Activated naive CD8-positive, alpha-beta T cell treated with anti-CD3 and anti-CD28 coated beads, Interleukin-2, amount 50 U/mL, for 24 hours (primary cell): Measurements from ENCODE around the gene GKN2.

Experiments used
- ATAC-seq: fragments of 150-1000 bp; cut with Tn5 transposase; one replicate; pipeline ENCODE4 v1.10.0; 2021
- DNase-seq: peaks from one replicate; pipeline ENCODE4 v3.0.0; 2021
- H3K27ac Mint-ChIP-seq: one replicate; pipeline ENCODE4 v1.8.0; 2021; ENCODE audit warnings: mild to moderate bottlenecking, mixed read lengths
- H3K27me3 Mint-ChIP-seq: one replicate; pipeline ENCODE4 v1.8.0; 2021; ENCODE audit warnings: mixed read lengths
- H3K36me3 Mint-ChIP-seq: one replicate; pipeline ENCODE4 v1.8.0; 2021; ENCODE audit warnings: low read depth, mixed read lengths
- H3K4me1 Mint-ChIP-seq: one replicate; pipeline ENCODE4 v1.8.0; 2021; ENCODE audit warnings: mixed read lengths
- H3K4me3 Mint-ChIP-seq: one replicate; pipeline ENCODE4 v1.8.0; 2021; ENCODE audit warnings: mild to moderate bottlenecking, moderate library complexity, mixed read lengths
- H3K9me3 Mint-ChIP-seq: one replicate; pipeline ENCODE4 v1.8.0; 2021; ENCODE audit warnings: mixed read lengths

Gene GKN2

DNA sequence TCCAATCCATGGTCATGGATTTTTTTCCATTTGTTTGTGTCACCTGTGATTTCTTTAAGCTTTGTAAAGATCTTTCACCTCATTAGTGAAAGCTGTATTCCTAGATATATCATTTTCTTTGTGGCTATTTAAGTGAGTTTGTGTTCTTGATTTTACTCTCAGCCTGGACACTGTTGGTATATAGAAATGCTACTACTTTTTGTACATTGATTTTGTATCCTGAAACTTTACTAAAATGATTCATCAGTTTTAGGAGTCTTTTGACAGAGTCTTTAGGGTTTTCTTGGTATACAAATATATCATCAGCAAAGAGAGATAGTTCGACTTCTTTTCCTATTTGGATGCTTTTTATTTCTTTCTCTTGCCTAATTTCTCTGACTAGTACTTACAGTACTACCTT, 12.3 kb downstream of the GKN2 start:
- Mint-ChIP-seq H3K36me3 (no peaks in the 10 kb centered on the region), H3K9me3 (no peaks in the 10 kb centered on the region), H3K27ac (no peak overlapping the region), H3K27me3 (peaks cover 13% of the 10 kb centered on the region), H3K4me3 (no peak overlapping the region), H3K4me1 (peaks cover 1% of the 10 kb centered on the region)
- no peak for DNase-seq
- ATAC-seq: no peak

DNA sequence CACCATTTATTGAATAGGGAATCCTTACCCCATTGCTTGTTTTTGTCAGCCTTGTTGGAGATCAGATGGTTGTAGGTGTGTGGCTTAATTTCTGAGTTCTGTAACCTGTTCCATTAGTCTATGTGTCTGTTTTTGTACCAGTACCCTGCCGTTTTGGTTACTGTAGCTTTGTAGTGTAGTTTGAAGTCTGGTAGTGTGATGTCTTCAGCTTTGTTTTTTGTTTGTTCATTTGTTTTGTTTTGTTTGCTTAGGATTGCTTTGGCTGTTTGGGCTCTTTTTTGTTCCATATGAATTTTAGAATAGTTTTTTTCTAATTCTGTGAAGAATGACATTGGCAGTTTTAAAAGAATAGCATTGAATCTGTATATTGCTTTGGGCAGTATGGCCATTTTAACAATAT, 12.7 kb downstream of the GKN2 start:
- peaks cover 13% of the 10 kb centered on the region for H3K27me3 Mint-ChIP-seq

DNA sequence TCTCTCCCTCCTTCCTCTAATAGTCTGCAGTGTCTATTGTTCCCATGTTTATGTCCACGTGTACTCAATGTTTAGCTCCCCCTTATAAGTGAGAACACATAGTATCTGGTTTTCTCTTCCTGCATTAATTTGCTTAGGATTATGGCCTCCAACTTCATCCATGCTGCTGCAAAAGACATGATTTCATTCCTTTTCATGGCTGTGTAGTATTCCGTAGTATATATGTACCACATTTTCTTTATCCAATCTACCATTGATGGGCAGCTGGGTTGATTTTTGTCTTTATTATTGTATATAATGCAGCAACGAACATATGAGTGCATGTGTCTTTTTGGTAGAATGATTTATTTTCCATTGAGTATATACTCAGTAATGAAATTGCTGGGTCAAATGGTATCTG, 13.8 kb downstream of the GKN2 start:
- Mint-ChIP-seq H3K27ac (no peak overlapping the region), H3K27me3 (peaks cover 13% of the 10 kb centered on the region), H3K9me3 (no peaks in the 10 kb centered on the region), H3K4me1 (peaks cover 1% of the 10 kb centered on the region), H3K4me3 (no peak overlapping the region), H3K36me3 (no peaks in the 10 kb centered on the region)
- ATAC-seq (no peak), DNase-seq (no peak)

More for the DNA sequence above, 12.7 kb downstream of the GKN2 start:
- Mint-ChIP-seq H3K4me1 (peaks cover 1% of the 10 kb centered on the region), H3K36me3 (no peaks in the 10 kb centered on the region), H3K4me3 (no peak overlapping the region), H3K9me3 (no peaks in the 10 kb centered on the region), H3K27ac (no peak overlapping the region)
- DNase-seq: no peak
- ATAC-seq: no peak

DNA sequence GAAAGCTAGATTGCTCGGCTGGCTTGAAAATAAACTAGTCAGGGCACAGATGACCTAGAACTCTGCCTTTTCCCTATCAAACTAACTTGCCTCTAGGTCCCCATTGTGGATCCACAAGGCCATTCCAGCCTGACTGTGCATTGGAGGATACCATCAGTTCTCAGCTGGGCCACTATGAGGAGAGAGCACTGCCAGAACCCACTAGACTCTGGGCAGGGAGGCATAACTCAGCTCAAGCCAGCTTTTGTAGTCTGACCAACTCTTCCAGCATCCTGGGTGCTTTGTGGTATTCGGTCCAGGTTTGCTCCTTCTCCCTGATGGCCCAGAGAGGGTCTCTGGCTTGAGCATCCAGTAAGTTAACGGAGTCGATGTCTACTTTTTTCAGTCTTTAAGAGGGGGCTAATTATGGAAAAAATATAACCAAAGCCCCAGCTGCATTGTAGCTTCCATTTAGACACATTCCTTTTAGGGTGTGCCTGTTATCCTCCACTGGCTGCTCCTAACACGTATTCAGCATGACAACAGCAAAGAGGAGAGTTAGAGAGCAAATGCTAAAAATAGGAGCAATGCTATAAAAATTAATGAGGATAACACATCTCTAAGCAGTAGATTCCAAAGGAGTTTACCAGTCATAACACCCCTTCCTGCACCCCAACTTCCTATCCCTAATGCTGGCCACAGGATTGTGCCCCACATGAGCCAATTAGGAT, 15.2 kb downstream of the GKN2 start:
- Mint-ChIP-seq H3K36me3 (no peaks in the 10 kb centered on the region), H3K27ac (no peak overlapping the region), H3K4me1 (no peaks in the 10 kb centered on the region), H3K27me3 (peaks cover 11% of the 10 kb centered on the region), H3K9me3 (no peaks in the 10 kb centered on the region), H3K4me3 (no peak overlapping the region)
- DNase-seq (no peak), ATAC-seq (no peak)

DNA sequence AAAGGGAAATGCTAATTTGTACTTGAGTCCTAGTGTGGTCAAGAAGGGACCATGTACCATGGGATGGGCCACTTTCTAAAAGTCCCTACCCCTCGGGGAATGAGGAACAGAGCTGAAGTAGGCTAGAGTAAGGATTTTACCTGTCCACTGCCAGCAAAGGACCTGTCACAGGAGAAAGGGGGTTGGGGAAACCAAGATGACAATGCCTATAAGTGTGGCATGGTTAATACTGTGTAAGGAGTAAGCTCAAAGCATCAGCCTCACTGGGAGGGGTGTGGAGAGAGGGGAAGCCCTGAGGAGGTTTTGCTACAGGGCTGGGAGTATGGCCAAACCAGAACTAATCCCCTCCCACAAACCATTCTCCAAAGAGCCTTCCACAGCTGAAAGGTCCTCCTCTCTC, 15.8 kb downstream of the GKN2 start:
- H3K27ac Mint-ChIP-seq: no peak overlapping the region
- no peaks in the 10 kb centered on the region for H3K4me1 Mint-ChIP-seq
- no peaks in the 10 kb centered on the region for H3K36me3 Mint-ChIP-seq
- no peaks in the 10 kb centered on the region for H3K9me3 Mint-ChIP-seq
- H3K4me3 Mint-ChIP-seq: no peak overlapping the region
- H3K27me3 Mint-ChIP-seq: peaks cover 11% of the 10 kb centered on the region
- DNase-seq: no peak
- ATAC-seq: no peak

DNA sequence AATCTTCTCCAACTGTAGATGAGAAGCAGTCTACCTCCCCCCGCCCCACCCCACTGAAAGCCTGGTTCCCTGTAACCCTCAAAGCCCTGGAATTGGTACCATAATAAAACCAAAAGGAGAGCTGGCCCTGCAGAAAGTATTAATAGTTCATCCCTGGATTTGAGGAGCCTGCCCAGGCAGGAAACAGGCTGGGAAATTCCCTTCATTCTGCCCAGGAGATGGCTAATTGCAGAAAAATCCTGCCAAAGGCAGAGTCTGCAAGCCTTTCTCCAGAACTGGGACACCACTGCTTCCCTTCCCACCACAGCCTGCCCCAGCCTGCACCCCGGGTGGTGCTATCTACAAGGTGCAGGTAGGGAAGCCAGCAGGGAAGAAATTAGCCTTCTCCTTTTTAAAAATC, 16.3 kb downstream of the GKN2 start:
- Mint-ChIP-seq H3K9me3 (no peaks in the 10 kb centered on the region), H3K36me3 (no peaks in the 10 kb centered on the region), H3K4me1 (no peaks in the 10 kb centered on the region), H3K27me3 (peaks cover 8% of the 10 kb centered on the region), H3K4me3 (no peak overlapping the region), H3K27ac (no peak overlapping the region)
- no peak for DNase-seq
- no peak for ATAC-seq

DNA sequence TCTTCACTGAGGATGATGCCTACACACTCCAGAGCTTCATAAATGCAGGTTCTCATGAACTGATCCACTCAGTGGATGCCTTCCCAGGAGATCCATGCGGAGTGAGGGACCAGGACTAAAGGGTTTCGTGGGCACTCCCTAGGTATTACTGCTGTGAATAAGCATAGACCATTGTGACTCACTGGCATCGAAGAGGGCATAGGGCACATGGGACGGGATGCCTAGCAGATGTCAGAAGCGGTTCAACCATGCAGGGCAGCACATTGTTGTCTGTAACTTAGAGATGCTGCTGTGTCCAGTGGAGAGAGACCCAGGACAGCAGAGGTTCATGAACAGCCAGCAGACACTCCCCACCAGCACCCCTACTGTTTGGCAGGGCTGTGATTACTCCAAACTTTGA, 17.2 kb downstream of the GKN2 start:
- H3K9me3 Mint-ChIP-seq: no peaks in the 10 kb centered on the region
- no peak overlapping the region for H3K27ac Mint-ChIP-seq
- no peak overlapping the region for H3K4me3 Mint-ChIP-seq
- no peaks in the 10 kb centered on the region for H3K4me1 Mint-ChIP-seq
- ATAC-seq (no peak), DNase-seq (no peak)
- no peaks in the 10 kb centered on the region for H3K36me3 Mint-ChIP-seq
- peaks cover 3% of the 10 kb centered on the region for H3K27me3 Mint-ChIP-seq

DNA sequence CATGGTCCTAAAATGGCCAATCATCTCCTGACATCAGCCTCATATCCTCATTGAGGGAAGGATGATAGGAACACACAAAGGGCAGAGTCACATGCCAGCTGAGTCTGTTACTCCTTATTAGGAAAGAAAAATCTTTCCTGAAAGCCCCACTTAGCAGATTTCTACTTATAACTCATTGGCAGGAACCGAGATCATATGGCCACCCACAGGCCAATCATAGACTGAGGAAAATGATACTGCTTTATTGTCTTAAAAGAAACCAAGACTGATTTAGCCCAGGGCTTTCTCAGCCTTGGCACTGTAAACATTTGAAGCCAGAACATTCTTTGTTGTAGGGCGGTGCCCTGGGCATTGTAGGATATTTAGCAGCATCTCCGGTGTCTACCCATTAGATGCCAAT, 18.7 kb downstream of the GKN2 start:
- no peaks in the 10 kb centered on the region for H3K36me3 Mint-ChIP-seq
- no peaks in the 10 kb centered on the region for H3K4me1 Mint-ChIP-seq
- ATAC-seq (no peak), DNase-seq (no peak)
- H3K27ac Mint-ChIP-seq: no peak overlapping the region
- no peaks in the 10 kb centered on the region for H3K9me3 Mint-ChIP-seq
- no peak overlapping the region for H3K4me3 Mint-ChIP-seq
- H3K27me3 Mint-ChIP-seq: no peaks in the 10 kb centered on the region

DNA sequence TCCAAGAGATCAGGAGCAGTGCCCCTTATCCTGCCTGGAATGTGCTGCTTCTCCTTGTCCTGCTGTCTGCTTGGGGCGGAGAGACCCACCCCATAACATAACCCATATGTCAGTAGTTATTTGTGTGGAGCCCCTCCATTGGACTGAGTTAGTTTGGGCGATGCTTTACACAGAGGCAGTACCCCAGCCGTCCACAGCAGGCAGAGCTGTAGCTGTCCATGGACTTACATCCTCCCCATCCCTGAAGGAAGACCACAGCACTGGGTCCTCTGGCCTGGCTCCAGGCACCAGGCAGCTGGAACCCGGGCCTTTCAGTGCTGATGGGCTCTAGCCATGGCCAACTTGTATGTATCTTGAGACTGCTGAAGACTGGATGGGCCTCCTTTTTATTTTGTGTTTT, 20.3 kb downstream of the GKN2 start:
- DNase-seq (no peak), ATAC-seq (no peak)
- Mint-ChIP-seq H3K27me3 (no peaks in the 10 kb centered on the region), H3K4me3 (no peak overlapping the region), H3K9me3 (no peaks in the 10 kb centered on the region), H3K4me1 (no peaks in the 10 kb centered on the region), H3K36me3 (no peaks in the 10 kb centered on the region), H3K27ac (no peak overlapping the region)

DNA sequence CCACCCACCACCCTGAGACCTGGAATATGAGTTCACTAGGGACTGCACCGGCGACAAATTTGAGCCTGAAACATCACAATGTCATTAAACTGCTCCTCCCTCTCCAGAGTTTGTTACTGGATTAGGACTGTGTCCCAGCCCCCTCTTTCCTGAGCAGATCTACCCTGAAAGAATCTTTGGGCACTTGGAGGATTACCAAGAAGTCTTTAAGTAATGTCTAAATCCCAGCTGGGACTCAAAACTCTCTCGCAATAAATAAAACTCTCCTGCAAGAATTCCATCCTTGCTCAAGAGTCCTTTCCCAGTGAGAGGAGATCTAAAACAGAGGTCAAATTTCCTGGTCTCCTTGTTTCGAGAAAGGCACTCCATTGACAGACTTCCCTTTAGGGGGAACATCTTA, 20.9 kb downstream of the GKN2 start:
- Mint-ChIP-seq H3K36me3 (no peaks in the 10 kb centered on the region), H3K4me1 (no peaks in the 10 kb centered on the region), H3K4me3 (no peak overlapping the region), H3K27me3 (no peaks in the 10 kb centered on the region), H3K9me3 (no peaks in the 10 kb centered on the region), H3K27ac (no peak overlapping the region)
- ATAC-seq (no peak), DNase-seq (no peak)

DNA sequence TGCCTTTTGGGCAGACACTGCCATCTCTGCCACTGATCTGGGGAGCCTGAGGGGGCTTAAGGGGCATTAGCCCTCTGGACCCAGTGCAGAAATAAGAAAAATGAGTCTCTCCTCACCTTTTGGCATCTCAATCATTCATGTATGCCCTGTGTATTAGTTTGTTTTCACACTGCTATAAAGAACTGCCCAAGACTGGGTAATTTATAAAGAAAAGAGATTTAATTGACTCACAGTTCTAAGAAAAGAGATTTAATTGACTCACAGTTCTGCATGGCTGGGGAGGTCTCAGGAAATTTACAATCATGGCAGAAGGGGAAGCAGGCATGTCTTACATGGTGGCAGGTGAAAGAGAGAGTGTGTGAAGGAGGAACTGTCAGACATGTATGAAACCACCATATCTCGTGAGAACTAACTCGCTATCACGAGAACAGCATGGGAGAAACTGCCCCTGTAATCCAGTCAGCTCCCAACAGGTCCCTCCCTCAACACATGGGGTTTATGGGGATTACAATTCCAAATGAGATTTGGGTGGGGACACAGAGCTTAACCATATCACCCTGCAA, 21.5 kb downstream of the GKN2 start:
- Mint-ChIP-seq H3K27ac (no peak overlapping the region), H3K4me3 (no peak overlapping the region), H3K9me3 (no peaks in the 10 kb centered on the region), H3K27me3 (no peaks in the 10 kb centered on the region), H3K4me1 (no peaks in the 10 kb centered on the region), H3K36me3 (no peaks in the 10 kb centered on the region)
- DNase-seq: no peak
- no peak for ATAC-seq

DNA sequence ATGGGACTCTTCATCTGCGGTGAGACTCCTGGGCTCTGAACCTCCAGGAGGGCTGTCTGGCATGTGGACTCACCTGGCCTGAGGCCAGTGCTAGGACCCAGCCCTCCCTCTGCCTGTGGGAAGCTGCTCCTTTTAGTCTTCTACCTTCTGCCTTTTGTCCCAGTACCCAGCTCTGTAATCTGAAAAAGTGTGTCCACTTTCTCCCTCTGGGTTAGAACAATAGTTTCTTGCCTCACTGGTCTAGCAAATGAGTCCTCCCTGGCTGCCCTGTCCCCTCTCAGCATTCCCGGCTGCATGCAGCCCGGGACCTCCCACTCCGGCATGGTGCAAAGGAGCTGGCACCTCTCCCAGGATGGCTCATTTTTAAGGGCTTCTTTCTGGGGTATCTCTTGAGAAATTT, 25.9 kb downstream of the GKN2 start:
- no peak overlapping the region for H3K4me3 Mint-ChIP-seq
- no peak for DNase-seq

DNA sequence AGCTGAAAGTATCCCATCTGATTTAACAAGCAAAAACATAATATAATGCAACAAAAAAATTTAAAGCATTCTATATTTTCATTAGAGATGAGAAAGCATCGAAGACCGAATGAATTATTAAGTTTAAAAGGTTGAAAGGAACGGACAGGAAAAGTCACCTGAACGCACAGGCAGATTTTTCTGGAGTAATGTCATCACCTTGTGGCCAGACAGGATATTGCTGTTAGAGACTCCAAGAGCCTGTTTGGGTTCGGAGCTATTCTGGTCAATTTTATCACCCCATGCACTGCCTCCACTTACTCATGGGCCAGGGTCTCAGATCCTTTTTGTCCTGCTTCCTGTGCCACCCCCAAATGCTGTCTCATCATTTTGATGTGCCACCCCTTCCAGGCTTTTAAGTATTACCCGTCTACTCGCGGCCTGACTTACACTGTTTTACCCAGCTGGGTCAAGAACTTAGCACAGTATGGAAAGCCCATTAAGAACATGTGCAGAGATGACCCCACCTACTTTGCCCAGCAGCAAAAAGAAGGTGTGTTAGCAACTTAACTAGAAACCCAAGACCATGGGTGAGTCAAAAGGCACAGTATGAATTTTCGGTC, 27.3 kb downstream of the GKN2 start:
- DNase-seq (peak; percentile 45), ATAC-seq (peak; percentile 49)
- Mint-ChIP-seq H3K9me3 (no peaks in the 10 kb centered on the region), H3K4me1 (peaks cover 2% of the 10 kb centered on the region), H3K4me3 (no peak overlapping the region), H3K27me3 (no peaks in the 10 kb centered on the region), H3K27ac (no peak overlapping the region), H3K36me3 (no peaks in the 10 kb centered on the region)

More for the DNA sequence above, 25.9 kb downstream of the GKN2 start:
- Mint-ChIP-seq H3K27me3 (no peaks in the 10 kb centered on the region), H3K4me1 (no peaks in the 10 kb centered on the region), H3K27ac (no peak overlapping the region), H3K9me3 (no peaks in the 10 kb centered on the region), H3K36me3 (no peaks in the 10 kb centered on the region)
- ATAC-seq: no peak

DNA sequence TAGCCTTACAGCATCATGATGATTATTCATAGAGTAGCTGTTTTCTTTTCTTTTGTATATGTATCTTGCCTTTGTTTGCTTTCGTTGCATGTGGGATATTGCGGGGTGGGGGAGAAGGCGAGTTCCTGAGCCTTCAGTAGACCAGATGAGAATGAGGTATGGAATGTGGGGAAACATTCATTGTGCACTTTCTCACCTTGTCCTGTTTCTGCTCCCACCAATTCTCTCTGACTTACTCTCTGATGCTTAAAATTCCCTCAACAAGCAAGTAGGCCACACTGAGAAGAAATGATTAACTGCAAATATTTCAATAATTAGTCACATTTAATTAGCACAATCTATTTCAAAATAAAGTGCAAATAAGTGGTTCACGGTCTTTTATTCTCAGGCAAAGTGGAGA, 31.0 kb downstream of the GKN2 start:
- DNase-seq (no peak), ATAC-seq (no peak)
- Mint-ChIP-seq H3K27me3 (no peaks in the 10 kb centered on the region), H3K27ac (no peak overlapping the region), H3K4me3 (no peak overlapping the region), H3K36me3 (no peaks in the 10 kb centered on the region), H3K9me3 (no peaks in the 10 kb centered on the region), H3K4me1 (peaks cover 3% of the 10 kb centered on the region)

DNA sequence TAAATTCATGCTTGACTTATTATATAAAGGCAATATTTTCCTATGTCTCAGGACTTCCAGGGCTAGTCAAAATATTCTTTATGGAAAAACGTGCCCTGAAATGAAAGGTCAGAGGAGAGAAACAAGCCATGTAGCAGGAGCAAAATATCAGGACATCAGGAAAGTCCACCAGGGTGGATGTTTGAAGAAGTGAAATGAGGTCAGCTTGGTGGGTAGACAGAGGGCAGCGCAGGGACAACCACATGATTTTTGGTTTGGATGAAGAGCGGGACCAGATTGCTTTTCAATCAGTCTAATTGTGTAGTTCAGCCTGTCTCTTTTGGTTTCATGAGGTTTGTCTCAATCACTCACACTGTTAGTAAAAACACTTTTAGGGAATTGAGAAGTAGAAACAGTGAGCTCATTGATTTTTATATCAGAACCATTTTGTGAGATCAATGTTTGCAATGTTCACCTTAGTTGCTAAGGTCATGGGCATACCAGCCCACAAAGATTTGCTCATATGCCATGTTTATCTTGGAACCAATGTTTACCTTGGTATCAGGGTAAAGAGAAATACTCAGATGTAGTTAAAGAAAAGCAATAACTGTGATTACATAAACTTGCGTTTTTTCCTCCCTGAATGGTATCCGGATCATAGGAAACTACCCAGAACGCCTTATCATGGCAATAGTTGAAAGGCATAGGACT, 32.1 kb downstream of the GKN2 start:
- H3K27me3 Mint-ChIP-seq: no peaks in the 10 kb centered on the region
- no peak overlapping the region for H3K4me3 Mint-ChIP-seq
- ATAC-seq: no peak
- H3K4me1 Mint-ChIP-seq: peaks cover 3% of the 10 kb centered on the region
- H3K9me3 Mint-ChIP-seq: no peaks in the 10 kb centered on the region
- DNase-seq: no peak
- H3K36me3 Mint-ChIP-seq: no peaks in the 10 kb centered on the region
- no peak overlapping the region for H3K27ac Mint-ChIP-seq
